ENCODE data around the gene GP5. TPM values are rescaled to one million over a fixed set of nuclear protein-coding genes. Genes with fewer than 3 reads are reported as not detected.

The GP5 gene
- total RNA-seq, 1 experiment from 2014 or later: not detected

- Histone ChIP-seq H3K4ac (ENCODE audit: low read depth, low read length) (no peak overlapping the region), H3K4me2 (ENCODE audit: insufficient read depth, insufficient read length, low read length) (no peak overlapping the region), H2BK20ac (ENCODE audit: low read depth, low read length, poor library complexity, severe bottlenecking) (no peak overlapping the region), H4K20me1 (ENCODE audit: control insufficient read depth, insufficient read depth, insufficient read length) (no peaks in the 10 kb centered on the region), H2BK5ac (ENCODE audit: insufficient read length, low read length) (no peak overlapping the region), H2AFZ (ENCODE audit: low read length) (no peak overlapping the region), H2BK12ac (ENCODE audit: insufficient read length, low read depth, low read length) (no peak overlapping the region), H2BK15ac (ENCODE audit: low read depth, low read length) (no peak overlapping the region), H3K18ac (ENCODE audit: insufficient read length, low read depth, low read length) (no peak overlapping the region), H3K9ac (ENCODE audit: extremely low read depth, insufficient read length, low read length) (no peak overlapping the region), H3K4me1 (ENCODE audit: insufficient read depth, low read length) (no peaks in the 10 kb centered on the region; the same call in 1 of the 2 replicates), H3K27ac (ENCODE audit: insufficient read length, low read depth, low read length) (no peak overlapping the region), H4K91ac (ENCODE audit: insufficient read length, low read depth, low read length) (no peak overlapping the region), H3K23me2 (ENCODE audit: insufficient read length, low read depth, low read length, poor library complexity, severe bottlenecking) (no peaks in the 10 kb centered on the region), H3K79me1 (ENCODE audit: insufficient read depth, low read depth, low read length, poor library complexity, severe bottlenecking) (no peaks in the 10 kb centered on the region), H3K23ac (ENCODE audit: insufficient read length, low read depth, low read length) (no peak overlapping the region), H3K27me3 (ENCODE audit: insufficient read depth, low read length) (no peaks in the 10 kb centered on the region), H4K8ac (replicated peaks; ENCODE audit: insufficient read length, low read depth, low read length) (no peak overlapping the region), H3K14ac (ENCODE audit: insufficient read depth, low read length) (no peak overlapping the region), H3K79me2 (ENCODE audit: insufficient read depth, low read length) (no peaks in the 10 kb centered on the region), H2AK5ac (ENCODE audit: insufficient read length, low read length) (no peak overlapping the region), H4K5ac (ENCODE audit: insufficient read length, low read depth, low read length) (no peak overlapping the region), H2BK120ac (ENCODE audit: low read depth, low read length, poor library complexity, severe bottlenecking) (no peak overlapping the region), H3T11ph (ENCODE audit: low read length) (no peak overlapping the region), H3K9me3 (ENCODE audit: control insufficient read depth, low read depth, low read length) (no peaks in the 10 kb centered on the region), H3K56ac (ENCODE audit: insufficient read length, low read depth, low read length) (no peak overlapping the region)
- WGBS (ENCODE audit: extremely low coverage, insufficient read length, low lambda C conversion rate): no CpG with 5 or more reads among the region's 9 CpGs
- Mint-ChIP-seq H3K4me1 (peaks cover 39 to 63% of the 10 kb centered on the region in 2 experiments), H3K9me3 (no peaks in the 10 kb centered on the region), H3K27me3 (ENCODE audit: low read depth) (peaks cover 6% of the 10 kb centered on the region), H3K4me3 (no peak overlapping the region), H3K36me3 (ENCODE audit: insufficient read depth in 1 of 3, low read depth in 3 of 3) (no peaks in the 10 kb centered on the region), H3K27ac (peak overlapping the region in 1 of 3 experiments; percentile 2; a peak in 1 of 7 replicates)
- peak; percentile 29 for DNase-seq
- TF ChIP-seq CTCF (conservative IDR thresholded peaks at IDR 0.05): no peak
Measured at GRCh38 chr3:194382892-194383223, 16.2 kb downstream of the GP5 start.

Measured in H9 (cell line).